Common myeloid progenitor, CD34-positive (primary cell): ENCODE results near the gene FYCO1.

ENCODE experiments used
- CTCF ChIA-PET: fragments of 350-600 bp; sonication (Branson Sonifier 250); formaldehyde crosslinking; loops from one replicate; lab custom pipeline; 2021; ENCODE audit warnings: antibody characterized with exemption; lab: Charles Lee
- POLR2A ChIA-PET: fragments of 350-600 bp; sonication (Branson Sonifier 250); formaldehyde crosslinking; loops from one replicate; lab custom pipeline; 2021; ENCODE audit warnings: antibody characterized with exemption; lab: Charles Lee
- DNase-seq, 3 donors: peaks; one replicate each; pipeline versions ENCODE4 v3.0.0 to v3.0.0-alpha.2; 2013
- H3K27ac ChIP-seq, 2 experiments: 1 replicate in 1 of 2; 2 replicates in 1 of 2; pipeline ENCODE4 v1.7.0; 2013; ENCODE audit warnings: inconsistent platforms in 2 of 2, low read length in 2 of 2, mild to moderate bottlenecking in 2 of 2, low read depth in 1 of 2, moderate library complexity in 1 of 2; ENCODE audit not compliant: severe bottlenecking in 2 of 2, insufficient read depth in 1 of 2, poor library complexity in 1 of 2
- H3K27me3 ChIP-seq, 5 experiments: replicated peaks in 2 of 5; 1 replicate in 3 of 5; 2 replicates in 2 of 5; pipeline versions ENCODE4 v1.6.1 to v1.7.0; 2013; ENCODE audit warnings: low read length in 4 of 5, mild to moderate bottlenecking in 2 of 5, moderate library complexity in 2 of 5, inconsistent platforms in 1 of 5; ENCODE audit not compliant: insufficient read depth in 5 of 5, control insufficient read depth in 4 of 5
- H3K36me3 ChIP-seq, 4 experiments: 1 replicate in 2 of 4; 2 replicates in 2 of 4; pipeline versions ENCODE4 v1.6.1 to v1.7.0; 2013; ENCODE audit warnings: low read length in 3 of 4, control low read depth in 1 of 4, mild to moderate bottlenecking in 1 of 4; ENCODE audit not compliant: control insufficient read depth in 4 of 4, insufficient read depth in 4 of 4
- H3K4me1 ChIP-seq, 4 experiments: 1 replicate in 3 of 4; 2 replicates in 1 of 4; pipeline versions ENCODE4 v1.6.1 to v1.7.1; 2013; ENCODE audit warnings: low read length in 3 of 4, mild to moderate bottlenecking in 3 of 4, control low read depth in 1 of 4, inconsistent platforms in 1 of 4, moderate library complexity in 1 of 4; ENCODE audit not compliant: control insufficient read depth in 4 of 4, insufficient read depth in 4 of 4; ENCODE audit errors: control extremely low read depth in 1 of 4
- H3K4me3 ChIP-seq, 7 experiments: 1 replicate in 4 of 7; 2 replicates in 3 of 7; pipeline versions ENCODE4 v1.5.1 to v1.7.0; 2013; ENCODE audit warnings: mild to moderate bottlenecking in 7 of 7, low read length in 6 of 7, moderate library complexity in 6 of 7, inconsistent platforms in 2 of 7, low read depth in 2 of 7, control low read depth in 1 of 7; ENCODE audit not compliant: insufficient read depth in 4 of 7, control insufficient read depth in 1 of 7; ENCODE audit errors: extremely low read depth in 1 of 7
- H3K9me3 ChIP-seq, 5 experiments: 1 replicate in 4 of 5; 2 replicates in 1 of 5; pipeline versions ENCODE4 v1.6.1 to v1.7.1; 2013; ENCODE audit warnings: low read length in 4 of 5, mild to moderate bottlenecking in 2 of 5, inconsistent platforms in 1 of 5, low read depth in 1 of 5, moderate library complexity in 1 of 5; ENCODE audit not compliant: control insufficient read depth in 4 of 5, insufficient read depth in 2 of 5; ENCODE audit errors: control extremely low read depth in 1 of 5
- WGBS: methylation state at CpG from one replicate; pipeline ENCODE4 v1.1.5; 2013; ENCODE audit not compliant: insufficient coverage; 5-methylcytosine and 5-hydroxymethylcytosine counted together

Gene FYCO1

DNA sequence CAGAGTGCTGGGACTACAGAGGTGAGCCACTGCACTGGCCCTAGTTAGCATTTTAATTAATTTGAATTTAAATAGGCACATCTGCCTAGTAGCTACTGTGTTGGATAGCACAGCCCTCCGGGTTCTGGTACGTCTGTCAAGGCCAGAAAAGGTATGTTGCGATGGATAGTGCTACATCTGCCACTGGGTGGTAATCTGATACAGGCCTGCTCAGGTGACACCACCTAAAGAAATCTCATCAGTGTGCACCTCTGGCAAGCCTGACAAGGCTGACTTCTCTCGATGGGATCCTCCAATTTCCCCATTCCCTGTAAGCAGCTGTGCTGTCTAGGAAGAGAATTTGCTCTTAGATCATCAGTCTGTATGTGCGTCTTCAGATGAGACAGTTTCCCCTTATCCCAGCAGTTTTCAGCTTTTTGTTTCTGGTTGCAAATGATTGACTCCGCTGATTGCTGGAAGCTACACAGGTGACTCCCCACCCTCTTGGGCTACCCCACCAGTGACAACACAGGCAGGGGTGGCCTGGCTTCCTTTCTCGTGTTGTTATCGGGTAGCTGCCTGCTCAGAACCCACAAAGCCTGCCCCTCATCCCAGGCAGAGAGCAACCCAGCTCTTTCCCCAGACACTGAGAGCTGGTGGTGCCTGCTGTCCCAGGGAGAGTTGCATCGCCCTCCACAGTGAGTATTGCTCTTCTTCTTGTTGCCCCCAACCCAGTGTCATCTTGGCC is 109.5 kb downstream of the FYCO1 start, which contains the start of gene CCR9:
Gene CCR9, plus strand, starts transcription at position 565 of the 727 bp plus-strand sequence. CDS start 8,391 bp downstream, outside the sequence.
- POLR2A ChIA-PET, result no interaction called here
- Histone ChIP-seq H3K27ac (no peak within 1 kb of the TSS), H3K9me3 (no peaks in the 10 kb centered on the region), H3K4me3 (no peak within 1 kb of the TSS), H3K27me3 (no peaks in the 10 kb centered on the region), H3K36me3 (no peaks in the 10 kb centered on the region), H3K4me1 (peaks cover 8 to 21% (median 14%) of the 10 kb centered on the region in 4 experiments)
- CTCF ChIA-PET, result no interaction called here
- WGBS, result 96% methylated on average over 9 of the region's 9 CpGs
- no peak for DNase-seq

DNA sequence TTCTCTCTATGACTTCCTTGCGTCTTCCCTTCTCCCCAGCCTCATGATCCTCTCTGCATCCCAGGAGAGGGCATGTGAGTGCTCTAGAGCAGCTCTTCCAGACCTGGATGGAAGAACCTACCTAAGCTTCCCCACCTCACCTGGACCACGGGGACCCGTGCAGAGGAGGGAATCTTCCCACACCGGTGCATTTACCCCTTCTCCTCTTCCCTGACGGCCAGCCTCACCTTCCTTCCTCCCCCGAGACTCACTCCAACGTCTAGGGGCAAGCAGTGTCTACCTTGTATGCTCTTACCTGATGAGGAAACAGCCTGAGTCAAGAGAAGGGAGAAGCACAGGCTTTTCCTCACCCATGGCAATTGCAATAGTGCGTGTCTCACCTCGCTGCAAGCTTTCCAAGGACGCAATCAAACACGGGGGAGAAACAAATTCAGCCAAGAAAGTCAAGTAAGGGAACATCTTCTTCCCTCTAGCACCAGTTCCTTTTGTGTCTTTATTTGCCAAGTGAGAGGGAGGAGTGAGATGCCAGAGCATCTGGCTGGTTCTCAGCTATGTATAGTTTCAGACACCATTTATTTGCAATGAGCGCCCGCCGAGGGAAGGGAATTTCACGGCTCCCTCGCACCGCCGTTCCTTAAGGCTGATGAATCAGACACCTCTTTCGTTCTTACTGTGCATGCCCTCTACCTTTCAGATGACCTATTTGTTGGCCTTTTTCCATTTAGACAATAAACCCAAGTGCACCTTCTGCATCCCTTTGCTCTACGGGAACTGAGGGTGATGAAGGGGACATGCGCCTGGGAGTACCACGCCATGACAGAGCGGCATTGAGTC is 111.0 kb downstream of the FYCO1 start:
- ChIA-PET POLR2A (no interaction called here), CTCF (interaction anchor here (1.0 to 2.6 kb wide), 3 partner anchors 10 to 43 kb away, joined by 3 to 6 read pairs (median 3); partner anchors contain the start of gene LZTFL1)
- DNase-seq, result no peak
- H3K4me1 ChIP-seq, result peaks cover 2 to 13% (median 11%) of the 10 kb centered on the region in 4 experiments
- peak overlapping the region in 1 of 7 experiments; percentile 1 for H3K4me3 ChIP-seq
- no peaks in the 10 kb centered on the region for H3K27me3 ChIP-seq
- 96% methylated on average over 14 of the region's 23 CpGs for WGBS
- H3K36me3 ChIP-seq, result no peaks in the 10 kb centered on the region
- H3K27ac ChIP-seq, result no peak overlapping the region
- H3K9me3 ChIP-seq, result no peaks in the 10 kb centered on the region

DNA sequence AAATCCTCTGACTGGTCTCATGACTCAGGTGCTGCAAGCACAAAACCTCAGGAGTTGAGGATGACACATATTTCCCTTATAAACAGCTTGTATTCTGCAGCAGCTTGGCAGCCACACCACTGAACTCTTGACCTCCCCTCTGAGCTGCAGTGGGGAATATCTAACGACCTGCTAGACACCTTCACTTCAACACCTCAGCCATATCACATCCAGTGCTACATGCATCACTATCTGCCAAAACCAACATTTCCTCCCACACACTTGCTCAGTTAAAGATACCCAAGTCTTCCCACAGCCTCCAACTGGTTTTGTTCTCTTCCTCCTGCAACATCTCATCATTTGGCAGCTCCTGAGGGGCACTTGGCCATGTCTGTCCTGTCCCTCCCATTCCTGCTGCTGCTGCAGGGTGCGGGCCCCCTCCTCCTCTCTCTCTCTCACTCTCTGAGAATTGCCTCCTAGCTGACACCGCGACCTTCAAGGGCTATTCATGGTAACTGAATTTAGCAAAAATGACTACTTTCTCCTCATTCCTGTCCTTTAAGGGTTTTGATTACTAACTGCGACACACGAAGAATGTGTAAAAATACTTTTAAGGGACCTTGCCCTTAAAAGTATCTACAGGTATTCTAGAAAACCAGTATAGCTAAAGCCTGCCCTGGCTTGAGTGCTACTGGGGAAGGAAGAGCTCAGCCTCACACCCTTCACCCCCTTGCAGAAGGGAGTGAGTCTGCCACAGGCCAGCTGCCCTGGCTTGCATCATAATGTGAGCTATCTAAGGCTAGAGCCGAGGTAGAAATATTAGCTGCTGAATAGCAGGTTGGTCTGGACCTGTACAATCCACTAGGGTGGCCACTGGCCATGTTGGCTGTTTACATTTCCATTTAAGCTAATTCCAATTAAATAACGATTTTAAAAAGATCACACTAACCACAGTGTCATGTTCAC is 114.3 kb downstream of the FYCO1 start:
- Histone ChIP-seq H3K4me1 (peaks cover 0 to 12% (median 4%) of the 10 kb centered on the region in 4 experiments), H3K9me3 (no peaks in the 10 kb centered on the region), H3K4me3 (no peak overlapping the region), H3K27me3 (no peaks in the 10 kb centered on the region), H3K27ac (no peak overlapping the region), H3K36me3 (no peaks in the 10 kb centered on the region)
- ChIA-PET CTCF (interaction anchor here (0.6 to 1.3 kb wide), 4 partner anchors 8 to 47 kb away, joined by 3 to 4 read pairs (median 3); no protein-coding TSS in a partner anchor), POLR2A (no interaction called here)
- 74% methylated on average over 6 of the region's 8 CpGs for WGBS
- peak in 1 of 3 donors; percentile 31 for DNase-seq

DNA sequence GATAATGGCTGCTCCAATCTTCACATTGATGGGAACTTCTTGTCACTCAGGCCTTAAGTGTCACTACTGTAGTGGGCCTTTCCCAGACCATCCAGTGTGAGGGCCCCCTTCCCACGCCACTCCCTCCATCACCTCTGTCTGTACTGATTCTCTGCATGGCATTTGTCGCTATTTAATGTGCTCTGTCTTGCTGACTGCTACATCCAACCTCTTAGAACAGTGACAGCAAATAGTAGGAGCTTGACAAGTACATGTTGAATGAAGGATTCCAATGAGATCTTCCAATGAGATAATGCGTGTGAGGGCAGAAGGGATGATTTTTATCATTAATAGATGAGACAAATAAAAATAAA is 114.9 kb downstream of the FYCO1 start:
- no peaks in the 10 kb centered on the region for H3K36me3 ChIP-seq
- no peaks in the 10 kb centered on the region for H3K9me3 ChIP-seq
- WGBS, result 80% methylated on average over 1 of the region's 3 CpGs
- no peak overlapping the region for H3K4me3 ChIP-seq
- H3K27ac ChIP-seq, result no peak overlapping the region
- POLR2A ChIA-PET, result no interaction called here
- no peaks in the 10 kb centered on the region for H3K27me3 ChIP-seq
- DNase-seq, result no peak
- peaks cover 0 to 12% (median 4%) of the 10 kb centered on the region in 4 experiments for H3K4me1 ChIP-seq
- CTCF ChIA-PET, result interaction anchor here (0.6 to 1.3 kb wide), 4 partner anchors 9 to 46 kb away, joined by 3 to 4 read pairs (median 3); no protein-coding TSS in a partner anchor

DNA sequence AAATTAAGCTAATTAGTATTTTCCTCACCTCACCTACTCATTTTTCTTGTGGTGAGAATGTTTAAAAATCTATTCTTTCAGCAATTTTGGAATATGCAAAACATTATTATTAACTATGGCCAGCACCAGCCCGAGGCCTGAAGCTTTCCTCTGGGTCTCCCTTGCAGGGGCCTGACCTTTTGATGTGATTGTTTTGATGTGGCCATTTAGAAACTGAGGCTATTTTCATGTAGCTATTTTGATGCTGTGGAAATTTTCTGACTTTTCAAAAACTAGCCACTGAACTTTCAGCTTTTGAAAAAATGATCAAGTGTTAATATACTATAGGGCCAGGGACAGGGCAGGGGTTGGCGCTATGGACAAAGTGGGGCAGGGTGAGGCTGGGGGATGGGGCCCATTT is 117.5 kb downstream of the FYCO1 start:
- CTCF ChIA-PET, result no interaction called here

DNA sequence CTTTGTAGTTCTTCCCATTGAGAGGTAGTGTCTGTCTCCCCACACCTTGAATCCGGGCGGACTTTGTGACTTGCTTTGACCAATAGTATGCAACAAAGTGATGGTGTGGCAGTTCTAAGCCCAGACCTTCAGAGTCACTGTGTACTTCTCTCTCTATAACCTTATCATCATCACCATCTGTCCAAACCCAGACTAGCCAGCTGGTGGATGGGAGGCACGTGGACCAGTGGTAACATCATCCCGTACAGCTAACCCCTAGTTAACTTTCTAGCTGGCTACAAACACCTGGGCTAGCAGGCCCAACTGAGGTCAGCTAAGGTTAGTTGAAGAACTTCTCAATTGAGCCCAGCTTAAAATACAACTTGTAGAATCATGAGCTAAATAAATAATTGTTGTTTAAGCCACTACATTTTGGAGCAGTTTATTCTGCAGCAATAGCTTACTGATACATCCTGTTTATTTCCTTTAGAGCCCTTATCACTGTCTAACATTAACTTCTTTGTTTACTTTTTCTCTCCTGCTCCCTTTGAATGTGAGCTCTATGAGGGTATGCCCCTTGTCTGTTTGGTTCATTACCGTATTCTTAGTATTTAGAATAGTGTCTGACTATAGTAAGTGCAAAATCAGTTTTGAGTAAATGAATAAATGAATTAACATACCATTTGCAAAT is 120.8 kb downstream of the FYCO1 start:
- H3K36me3 ChIP-seq, result no peaks in the 10 kb centered on the region
- peak in 2 of 3 donors; percentile 71 to 88 for DNase-seq
- H3K9me3 ChIP-seq, result peaks cover 0 to 6% (median 0%) of the 10 kb centered on the region in 5 experiments
- H3K27ac ChIP-seq, result no peak overlapping the region
- no peaks in the 10 kb centered on the region for H3K27me3 ChIP-seq
- peaks cover 0 to 16% (median 11%) of the 10 kb centered on the region in 4 experiments for H3K4me1 ChIP-seq
- POLR2A ChIA-PET, result interaction anchor here (0.6 to 0.7 kb wide), 3 partner anchors 23 to 85 kb away, joined by 4 to 5 read pairs (median 4); partner anchors contain the start of gene LZTFL1
- H3K4me3 ChIP-seq, result no peak overlapping the region
- CTCF ChIA-PET, result interaction anchor here (0.7 to 1.8 kb wide), 5 partner anchors 9 to 34 kb away, joined by 3 to 6 read pairs (median 3); no protein-coding TSS in a partner anchor
- 34% methylated on average over 4 of the region's 5 CpGs for WGBS

More for the DNA sequence above, 117.5 kb downstream of the FYCO1 start:
- WGBS, result no CpG with 5 or more reads among the region's 2 CpGs
- no peak for DNase-seq
- peaks cover 0 to 17% (median 4%) of the 10 kb centered on the region in 4 experiments for H3K4me1 ChIP-seq
- H3K4me3 ChIP-seq, result no peak overlapping the region
- POLR2A ChIA-PET, result no interaction called here
- no peaks in the 10 kb centered on the region for H3K27me3 ChIP-seq
- no peaks in the 10 kb centered on the region for H3K36me3 ChIP-seq
- peaks cover 0 to 6% (median 0%) of the 10 kb centered on the region in 5 experiments for H3K9me3 ChIP-seq
- H3K27ac ChIP-seq, result no peak overlapping the region
